Muscle of arm (tissue), 14 donors: ENCODE results near the gene CDX1. TPM values are rescaled to one million over a fixed set of nuclear protein-coding genes. Genes with fewer than 3 reads are reported as not detected.

ENCODE experiments used
- DNase-seq: peaks from one replicate; pipeline ENCODE4 v3.0.0-alpha.2; 2013
- long read RNA-seq, 11 donors: transcript quantifications; one replicate each; lab custom pipeline, GENCODE V29; 2026
- polyA plus RNA-seq, 12 donors: library from polyadenylated mRNA; unstranded; fragments of 120-200 nt; gene quantifications; one replicate each; pipeline ENCODE4 v1.2.1, GENCODE V29; 2013; ENCODE audit not compliant: insufficient read length in 12 of 12

The CDX1 gene
- polyA plus RNA-seq = 10 to 100 TPM in 1 of 12 donors, under 1 TPM in 4, not detected in 7; 0.20 to 47.4 (median 0.69) TPM
- long read RNA-seq, donor 1, transcript CDX1-201 (3 exons, 1,758 nt) = major isoform, 238 of 262 reads
- long read RNA-seq, donor 1, partial matches to known transcripts = 18 of 262 reads
- long read RNA-seq, donor 1, other reads (novel, unspliced or antisense) = 6 of 262 reads
- long read RNA-seq, donor 2 = 0 reads
- long read RNA-seq, donor 3 = 0 reads
- long read RNA-seq, donor 4 = 0 reads
- long read RNA-seq, donor 5 = 0 reads
- long read RNA-seq, donor 6 = 0 reads
- long read RNA-seq, donor 7 = 0 reads
- long read RNA-seq, donor 8 = 0 reads
- long read RNA-seq, donor 9 = 0 reads
- long read RNA-seq, donor 10 = 0 reads
- long read RNA-seq, donor 11 = 0 reads

GRCh38 chr5:150166650-150167511 lies at the start of gene CDX1:
CDX1 (plus strand) TSS chr5:150166778; CDS start chr5:150166877, 99 bp downstream.
- DNase-seq = no peak

GRCh38 chr5:150117945-150118560 lies 48.5 kb upstream of the CDX1 start:
- DNase-seq = no peak

- DNase-seq = no peak
Observed at GRCh38 chr5:150118561-150119229, 47.9 kb upstream of the CDX1 start.

- no peak for DNase-seq
Observed at GRCh38 chr5:150119421-150120061, 47.0 kb upstream of the CDX1 start.

GRCh38 chr5:150120062-150120441 lies 46.5 kb upstream of the CDX1 start:
- no peak for DNase-seq

GRCh38 chr5:150120617-150121447 lies 45.7 kb upstream of the CDX1 start:
- DNase-seq = no peak

- no peak for DNase-seq
Observed at GRCh38 chr5:150121448-150122157, 45.0 kb upstream of the CDX1 start.

GRCh38 chr5:150122158-150122510 lies 44.4 kb upstream of the CDX1 start:
- no peak for DNase-seq

- DNase-seq = no peak
Observed at GRCh38 chr5:150122536-150123481, 43.8 kb upstream of the CDX1 start.

- DNase-seq = no peak
Observed at GRCh38 chr5:150123542-150123941, 43.0 kb upstream of the CDX1 start.

GRCh38 chr5:150124111-150124557 lies 42.4 kb upstream of the CDX1 start:
- no peak for DNase-seq

- no peak for DNase-seq
Observed at GRCh38 chr5:150124596-150124995, 42.0 kb upstream of the CDX1 start.

- no peak for DNase-seq
Observed at GRCh38 chr5:150125334-150125733, 41.2 kb upstream of the CDX1 start.

GRCh38 chr5:150126199-150126920 lies 40.2 kb upstream of the CDX1 start:
- DNase-seq = no peak

GRCh38 chr5:150126921-150127265 lies 39.7 kb upstream of the CDX1 start:
- no peak for DNase-seq

- no peak for DNase-seq
Observed at GRCh38 chr5:150129454-150129812, 37.1 kb upstream of the CDX1 start.

GRCh38 chr5:150129813-150130492 lies 36.6 kb upstream of the CDX1 start:
- DNase-seq = peak; percentile 60
